DND-41 (cell line): Measurements from ENCODE around the gene SLC27A6.

ENCODE experiments used
- ATAC-seq: fragments of 200-7000 bp; cut with Tn5 transposase; 3 replicates; pipeline ENCODE4 v1.9.1; 2021; ENCODE audit warnings: low read depth; ENCODE audit not compliant: insufficient read depth
- DNase-seq: peaks from one replicate; pipeline ENCODE4 v3.0.0-alpha.2; 2020
- H2AFZ ChIP-seq: 2 replicates; pipeline ENCODE4 v1.6.0; 2012; ENCODE audit warnings: low read depth, low read length
- H3K27ac ChIP-seq: 2 replicates; pipeline ENCODE4 v1.5.1; 2012; ENCODE audit warnings: low read length, inconsistent platforms
- H3K27me3 ChIP-seq: fragments of 200-600 bp; sonication (generic); 2 replicates; pipeline ENCODE4 v1.6.0; 2012; ENCODE audit warnings: low read length, mild to moderate bottlenecking, inconsistent platforms; ENCODE audit not compliant: insufficient read depth, poor library complexity
- H3K36me3 ChIP-seq: 2 replicates; pipeline ENCODE4 v1.5.1; 2012; ENCODE audit warnings: low read length, inconsistent platforms; ENCODE audit not compliant: insufficient read depth
- H3K4me1 ChIP-seq: 2 replicates; pipeline ENCODE4 v1.5.1; 2012; ENCODE audit warnings: mild to moderate bottlenecking, low read length; ENCODE audit not compliant: insufficient read depth
- H3K4me2 ChIP-seq: 2 replicates; pipeline ENCODE4 v1.6.0; 2012; ENCODE audit warnings: mild to moderate bottlenecking, moderate library complexity, low read length, inconsistent platforms; ENCODE audit not compliant: insufficient read depth
- H3K4me3 ChIP-seq, 2 experiments: fragments of 200-600 bp in 1 of 2; shearing (Covaris generic) in 1 of 2; 2 replicates each; pipeline ENCODE4 v1.5.1; 2012 to 2016; ENCODE audit warnings: inconsistent platforms in 2 of 2, low read length in 2 of 2, mild to moderate bottlenecking in 2 of 2, low read depth in 1 of 2, moderate library complexity in 1 of 2
- H3K79me2 ChIP-seq: 2 replicates; pipeline ENCODE4 v1.6.0; 2012; ENCODE audit warnings: low read length, inconsistent platforms; ENCODE audit not compliant: insufficient read depth
- H3K9ac ChIP-seq: 2 replicates; pipeline ENCODE4 v1.6.0; 2012; ENCODE audit warnings: low read depth, mild to moderate bottlenecking, inconsistent platforms, low read length, moderate library complexity
- H3K9me3 ChIP-seq: 2 replicates; pipeline ENCODE4 v1.5.1; 2012; ENCODE audit warnings: low read length, moderate library complexity, mild to moderate bottlenecking, inconsistent platforms; ENCODE audit not compliant: insufficient read depth, severe bottlenecking
- H4K20me1 ChIP-seq: 2 replicates; pipeline ENCODE4 v1.6.0; 2012; ENCODE audit warnings: low read length; ENCODE audit not compliant: insufficient read depth
- CTCF ChIP-seq: IDR thresholded peaks from 2 replicates; pipeline ENCODE4 v1.5.1; 2012; ENCODE audit warnings: borderline replicate concordance, low read length, moderate library complexity, mild to moderate bottlenecking; ENCODE audit not compliant: poor library complexity, severe bottlenecking; ENCODE audit errors: extremely low read depth
- EZH2 ChIP-seq: IDR thresholded peaks from 3 replicates; pipeline ENCODE4 v1.6.1; 2012; ENCODE audit warnings: borderline replicate concordance, low read depth, mild to moderate bottlenecking, moderate library complexity, low read length, inconsistent platforms; ENCODE audit not compliant: severe bottlenecking

The SLC27A6 gene

GRCh38 chr5:129049126-129049799, 84.0 kb downstream of the SLC27A6 start:
- Histone ChIP-seq H3K4me3 (no peak overlapping the region), H4K20me1 (no peaks in the 10 kb centered on the region), H2AFZ (no peak overlapping the region), H3K27me3 (no peaks in the 10 kb centered on the region), H3K79me2 (no peaks in the 10 kb centered on the region), H3K9ac (no peak overlapping the region), H3K9me3 (no peaks in the 10 kb centered on the region), H3K4me2 (no peak overlapping the region), H3K4me1 (no peaks in the 10 kb centered on the region), H3K36me3 (no peaks in the 10 kb centered on the region), H3K27ac (no peak overlapping the region)
- ATAC-seq (no peak), DNase-seq (no peak)
- TF ChIP-seq CTCF (no peak), EZH2 (no peak)

- DNase-seq (no peak), ATAC-seq (no peak)
- H4K20me1 ChIP-seq = no peaks in the 10 kb centered on the region
- no peak overlapping the region for H2AFZ ChIP-seq
- H3K79me2 ChIP-seq = no peaks in the 10 kb centered on the region
- H3K4me1 ChIP-seq = no peaks in the 10 kb centered on the region
- no peaks in the 10 kb centered on the region for H3K27me3 ChIP-seq
- H3K4me2 ChIP-seq = no peak overlapping the region
- H3K4me3 ChIP-seq = no peak overlapping the region
- no peaks in the 10 kb centered on the region for H3K9me3 ChIP-seq
- no peak overlapping the region for H3K27ac ChIP-seq
- no peak for TF ChIP-seq EZH2
- no peak for TF ChIP-seq CTCF
- H3K36me3 ChIP-seq = no peaks in the 10 kb centered on the region
- no peak overlapping the region for H3K9ac ChIP-seq
These were observed 86.0 kb downstream of the SLC27A6 start for GRCh38 chr5:129051283-129051682.

GRCh38 chr5:129053438-129053837, 88.2 kb downstream of the SLC27A6 start:
- Histone ChIP-seq H4K20me1 (no peaks in the 10 kb centered on the region), H2AFZ (no peak overlapping the region), H3K9me3 (peaks cover 3% of the 10 kb centered on the region), H3K27ac (no peak overlapping the region), H3K4me2 (no peak overlapping the region), H3K4me1 (no peaks in the 10 kb centered on the region), H3K9ac (no peak overlapping the region), H3K79me2 (no peaks in the 10 kb centered on the region), H3K4me3 (no peak overlapping the region), H3K36me3 (no peaks in the 10 kb centered on the region), H3K27me3 (no peaks in the 10 kb centered on the region)
- no peak for TF ChIP-seq EZH2
- no peak for TF ChIP-seq CTCF
- no peak for DNase-seq
- no peak for ATAC-seq
